Lower leg skin (tissue), 3 donors: Measurements from ENCODE around the gene NPAS2.

ENCODE experiments used
- CTCF ChIP-seq, 3 donors: fragments of 450-650 bp; IDR thresholded peaks; one replicate each; pipeline ENCODE4 v1.5.1; 2016; ENCODE audit warnings: antibody characterized with exemption in 3 of 3, mild to moderate bottlenecking in 3 of 3, moderate library complexity in 2 of 3
- POLR2A ChIP-seq, 2 donors: fragments of 450-650 bp; IDR thresholded peaks; one replicate each; pipeline ENCODE4 v1.6.1; 2016 to 2017; ENCODE audit warnings: antibody characterized with exemption in 2 of 2, mild to moderate bottlenecking in 1 of 2, moderate library complexity in 1 of 2

DNA sequence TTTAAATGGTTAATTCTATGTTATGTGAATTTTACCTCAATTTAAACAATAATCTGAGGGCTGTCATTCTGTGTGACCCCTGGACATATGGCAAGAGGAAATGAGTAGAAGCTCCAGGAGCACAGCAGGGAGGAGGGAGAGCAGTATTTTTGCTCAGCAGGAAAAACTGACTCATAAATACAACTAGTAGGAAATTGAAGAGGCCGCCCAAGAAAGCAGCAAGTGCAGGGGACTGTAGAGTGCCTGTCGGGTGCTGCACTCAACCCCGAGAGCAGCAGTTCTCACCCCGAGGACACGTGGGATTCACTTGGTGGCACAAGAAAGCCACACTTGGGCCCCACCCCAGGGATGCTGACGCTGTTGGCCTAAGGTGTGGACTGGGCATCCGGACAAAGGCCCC lies 60.8 kb downstream of the NPAS2 start:
- TF ChIP-seq CTCF (IDR thresholded peaks at IDR 0.05) (no peak), POLR2A (IDR thresholded peaks at IDR 0.05) (no peak)
